ENCODE results near the gene PSEN2. TPM values are rescaled to one million over a fixed set of nuclear protein-coding genes. Genes with fewer than 3 reads are reported as not detected.

PSEN2 gene
- total RNA-seq, 1 donor from 2014 or later: 19.8 TPM

DNA sequence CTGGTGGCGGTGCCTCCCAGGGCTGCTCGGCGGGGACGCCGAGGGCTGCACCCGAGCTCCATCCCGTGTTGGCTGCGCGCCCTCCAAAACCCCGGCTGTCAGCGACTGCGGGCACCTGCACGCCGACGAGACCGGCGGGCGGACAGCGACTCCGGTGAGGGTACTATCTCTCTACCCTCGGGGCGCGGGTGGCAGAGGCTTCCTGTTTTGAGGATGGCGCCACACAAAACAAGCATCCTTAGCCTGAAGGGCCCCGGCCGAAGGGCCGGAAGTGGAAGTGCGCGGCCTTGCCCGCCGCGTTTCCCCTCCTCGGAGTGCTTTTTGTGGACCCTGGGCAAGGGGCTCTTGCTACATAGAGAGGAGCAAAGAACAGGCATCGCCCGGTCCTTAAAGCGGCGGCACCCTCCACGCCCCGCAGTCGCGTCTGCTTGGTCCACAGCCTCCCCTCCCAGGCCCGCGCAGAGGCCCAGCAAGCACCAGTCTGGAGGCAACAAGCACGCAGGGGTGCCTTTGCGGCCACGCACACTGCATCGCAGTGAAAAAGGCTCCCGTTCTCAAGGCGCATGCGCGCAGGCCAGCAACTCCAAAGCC is 69.1 kb downstream of the PSEN2 start:
- peaks cover 41% of the 10 kb centered on the region for H3K4me1 Mint-ChIP-seq (ENCODE audit: unreplicated experiment)
- H3K4me3 Mint-ChIP-seq (ENCODE audit: unreplicated experiment): peak overlapping the region; percentile 88
- peaks cover 20% of the 10 kb centered on the region for H3K27me3 Mint-ChIP-seq (ENCODE audit: unreplicated experiment)
- TF ChIP-seq, protein P1, sequence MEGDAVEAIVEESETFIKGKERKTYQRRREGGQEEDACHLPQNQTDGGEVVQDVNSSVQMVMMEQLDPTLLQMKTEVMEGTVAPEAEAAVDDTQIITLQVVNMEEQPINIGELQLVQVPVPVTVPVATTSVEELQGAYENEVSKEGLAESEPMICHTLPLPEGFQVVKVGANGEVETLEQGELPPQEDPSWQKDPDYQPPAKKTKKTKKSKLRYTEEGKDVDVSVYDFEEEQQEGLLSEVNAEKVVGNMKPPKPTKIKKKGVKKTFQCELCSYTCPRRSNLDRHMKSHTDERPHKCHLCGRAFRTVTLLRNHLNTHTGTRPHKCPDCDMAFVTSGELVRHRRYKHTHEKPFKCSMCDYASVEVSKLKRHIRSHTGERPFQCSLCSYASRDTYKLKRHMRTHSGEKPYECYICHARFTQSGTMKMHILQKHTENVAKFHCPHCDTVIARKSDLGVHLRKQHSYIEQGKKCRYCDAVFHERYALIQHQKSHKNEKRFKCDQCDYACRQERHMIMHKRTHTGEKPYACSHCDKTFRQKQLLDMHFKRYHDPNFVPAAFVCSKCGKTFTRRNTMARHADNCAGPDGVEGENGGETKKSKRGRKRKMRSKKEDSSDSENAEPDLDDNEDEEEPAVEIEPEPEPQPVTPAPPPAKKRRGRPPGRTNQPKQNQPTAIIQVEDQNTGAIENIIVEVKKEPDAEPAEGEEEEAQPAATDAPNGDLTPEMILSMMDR (IDR thresholded peaks at IDR 0.05; ENCODE audit: unreplicated experiment): no peak
- peak; percentile 56 for DNase-seq (ENCODE audit: low spot score)
- peaks cover 8% of the 10 kb centered on the region for H3K9me3 Mint-ChIP-seq (ENCODE audit: unreplicated experiment)
- H3K36me3 Mint-ChIP-seq (ENCODE audit: low read depth, unreplicated experiment): peaks cover 9% of the 10 kb centered on the region
- H3K27ac Mint-ChIP-seq (ENCODE audit: unreplicated experiment): peak overlapping the region; percentile 85

DNA sequence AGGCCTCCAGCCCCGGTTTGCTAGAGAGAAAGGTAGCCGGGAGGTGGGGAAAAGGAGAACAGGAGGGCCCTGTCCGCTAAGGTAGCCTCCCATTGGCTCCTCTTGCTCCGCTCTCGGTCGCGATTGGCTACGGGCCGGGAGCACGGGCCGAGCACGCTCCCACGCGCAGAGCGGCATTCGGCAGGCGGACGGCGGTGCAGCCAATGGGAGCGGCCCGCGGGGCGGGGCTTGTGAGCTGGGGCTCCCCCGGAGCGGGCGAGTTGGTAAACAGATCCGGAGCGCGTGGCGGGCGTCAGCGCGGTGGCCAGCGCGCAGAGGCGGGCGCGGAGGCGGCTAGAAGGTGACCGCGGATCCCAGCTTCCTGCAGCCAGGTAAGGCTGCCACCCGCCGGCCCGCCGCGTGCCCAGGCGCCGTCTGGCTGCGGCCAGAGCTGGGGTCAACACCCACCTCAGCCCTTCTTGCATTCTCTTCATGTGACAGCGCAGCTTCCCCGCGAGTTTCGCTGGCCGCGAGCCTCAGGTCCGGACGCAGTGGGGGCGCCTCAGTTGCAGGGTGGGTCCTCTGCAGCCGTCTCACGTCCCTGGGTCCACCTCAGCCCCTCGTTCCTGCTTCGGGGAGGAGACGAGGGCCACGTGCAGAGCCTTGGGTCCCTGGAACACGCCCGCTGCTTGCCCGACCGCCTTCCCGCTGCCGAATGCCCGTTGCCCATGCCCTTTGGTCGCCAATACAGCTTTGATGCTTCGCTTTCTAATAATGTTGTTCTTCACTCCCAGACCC is 69.8 kb downstream of the PSEN2 start, which contains the start of gene COQ8A:
Gene COQ8A (plus strand): TSS at position 266 of the 777 bp plus-strand sequence. CDS start 21,092 bp downstream, outside the sequence.
- TF ChIP-seq, protein P1 (IDR thresholded peaks at IDR 0.05; ENCODE audit: unreplicated experiment): no peak
- DNase-seq (ENCODE audit: low spot score): peak; percentile 98
- Mint-ChIP-seq H3K36me3 (ENCODE audit: low read depth, unreplicated experiment) (peaks cover 9% of the 10 kb centered on the region), H3K27ac (ENCODE audit: unreplicated experiment) (peak within 1 kb of the TSS; percentile 85), H3K9me3 (ENCODE audit: unreplicated experiment) (peaks cover 3% of the 10 kb centered on the region), H3K4me3 (ENCODE audit: unreplicated experiment) (peak within 1 kb of the TSS; percentile 88), H3K27me3 (ENCODE audit: unreplicated experiment) (peaks cover 20% of the 10 kb centered on the region), H3K4me1 (ENCODE audit: unreplicated experiment) (peaks cover 48% of the 10 kb centered on the region)

DNA sequence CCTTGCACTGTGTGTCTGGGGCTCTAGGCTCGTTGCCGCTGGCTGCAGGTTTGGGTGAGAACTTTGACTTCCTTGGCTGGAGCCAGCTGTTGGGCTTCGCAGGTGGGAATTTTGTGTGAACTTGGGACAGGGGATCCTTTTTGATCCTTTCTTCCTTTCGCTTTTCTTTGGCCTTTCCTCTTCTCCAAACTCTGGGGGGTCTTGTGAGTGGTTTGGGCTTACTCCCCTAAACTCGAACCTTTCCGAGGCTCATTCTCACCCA is 70.3 kb downstream of the PSEN2 start:
- Mint-ChIP-seq H3K4me3 (ENCODE audit: unreplicated experiment) (peak overlapping the region; percentile 85), H3K9me3 (ENCODE audit: unreplicated experiment) (no peaks in the 10 kb centered on the region), H3K36me3 (ENCODE audit: low read depth, unreplicated experiment) (peaks cover 9% of the 10 kb centered on the region), H3K27ac (ENCODE audit: unreplicated experiment) (no peak overlapping the region), H3K27me3 (ENCODE audit: unreplicated experiment) (peaks cover 20% of the 10 kb centered on the region), H3K4me1 (ENCODE audit: unreplicated experiment) (peaks cover 53% of the 10 kb centered on the region)
- DNase-seq (ENCODE audit: low spot score): no peak
- TF ChIP-seq, protein P1 (IDR thresholded peaks at IDR 0.05; ENCODE audit: unreplicated experiment): no peak

- TF ChIP-seq, protein P1 (IDR thresholded peaks at IDR 0.05; ENCODE audit: unreplicated experiment): no peak
- Mint-ChIP-seq H3K27me3 (ENCODE audit: unreplicated experiment) (peaks cover 18% of the 10 kb centered on the region), H3K36me3 (ENCODE audit: low read depth, unreplicated experiment) (peaks cover 11% of the 10 kb centered on the region), H3K4me3 (ENCODE audit: unreplicated experiment) (peak overlapping the region; percentile 57), H3K27ac (ENCODE audit: unreplicated experiment) (no peak overlapping the region), H3K4me1 (ENCODE audit: unreplicated experiment) (peaks cover 68% of the 10 kb centered on the region), H3K9me3 (ENCODE audit: unreplicated experiment) (no peaks in the 10 kb centered on the region)
- DNase-seq (ENCODE audit: low spot score): no peak
Measured at GRCh38 chr1:226942392-226942791, 72.0 kb downstream of the PSEN2 start.

DNA sequence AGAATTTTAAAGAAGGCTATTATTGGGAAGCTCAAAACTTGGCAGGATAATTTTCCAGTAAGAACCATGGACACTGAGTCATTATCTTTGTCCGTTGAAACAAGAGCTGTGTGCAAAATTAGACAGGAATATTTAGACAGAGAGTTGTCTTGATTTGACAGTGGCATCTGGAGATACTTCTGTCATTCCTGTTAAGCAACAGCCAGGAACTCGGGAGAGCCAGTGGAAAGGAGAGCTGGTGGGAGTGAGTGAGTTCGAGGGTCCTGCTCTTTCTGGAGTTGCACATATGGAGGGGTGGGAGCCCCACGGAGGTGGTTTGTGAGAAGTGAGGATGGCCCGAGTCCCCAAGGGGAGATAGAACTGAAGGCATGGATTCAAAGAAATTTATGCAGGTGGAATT is 72.7 kb downstream of the PSEN2 start:
- Mint-ChIP-seq H3K4me1 (ENCODE audit: unreplicated experiment) (peaks cover 61% of the 10 kb centered on the region), H3K27me3 (ENCODE audit: unreplicated experiment) (peaks cover 18% of the 10 kb centered on the region), H3K9me3 (ENCODE audit: unreplicated experiment) (no peaks in the 10 kb centered on the region), H3K36me3 (ENCODE audit: low read depth, unreplicated experiment) (peaks cover 11% of the 10 kb centered on the region), H3K4me3 (ENCODE audit: unreplicated experiment) (no peak overlapping the region), H3K27ac (ENCODE audit: unreplicated experiment) (peak overlapping the region; percentile 74)
- no peak for DNase-seq (ENCODE audit: low spot score)
- TF ChIP-seq, protein P1 (IDR thresholded peaks at IDR 0.05; ENCODE audit: unreplicated experiment): no peak
